Lung (tissue), 13 donors: Measurements from ENCODE around the gene KRT13. TPM values are rescaled to one million over a fixed set of nuclear protein-coding genes. Genes with fewer than 3 reads are reported as not detected.
A peak's percentile ranks its signal among the peaks of the same experiment; 100 is the strongest.

ENCODE experiments used
- ATAC-seq: fragments of 200-7000 bp; cut with Tn5 transposase; one replicate; pipeline ENCODE4 v1.9.1; 2020; ENCODE audit warnings: moderate number of reproducible peaks; ENCODE audit not compliant: insufficient read depth, low FRiP score
- DNase-seq, 3 donors: peaks; one replicate each; pipeline ENCODE4 v3.0.0-alpha.2; 2013 to 2017
- H3K27ac ChIP-seq, 2 donors: one replicate each; pipeline ENCODE4 v1.5.1; 2013; ENCODE audit warnings: mild to moderate bottlenecking in 2 of 2, moderate library complexity in 2 of 2, control low read depth in 1 of 2, inconsistent platforms in 1 of 2, low read depth in 1 of 2, low read length in 1 of 2
- H3K27me3 ChIP-seq, 3 donors: one replicate each; pipeline ENCODE4 v1.5.1; 2013; ENCODE audit warnings: low read length in 2 of 3; ENCODE audit not compliant: control insufficient read depth in 3 of 3, insufficient read depth in 3 of 3
- H3K36me3 ChIP-seq, 4 donors: one replicate each; pipeline ENCODE4 v1.5.1; 2013; ENCODE audit warnings: low read length in 4 of 4, mild to moderate bottlenecking in 1 of 4, moderate library complexity in 1 of 4; ENCODE audit not compliant: control insufficient read depth in 4 of 4, insufficient read depth in 4 of 4
- H3K4me1 ChIP-seq, 5 donors: one replicate each; pipeline ENCODE4 v1.5.1; 2013; ENCODE audit warnings: low read length in 5 of 5, mild to moderate bottlenecking in 2 of 5, moderate library complexity in 1 of 5; ENCODE audit not compliant: control insufficient read depth in 5 of 5, insufficient read depth in 5 of 5
- H3K4me3 ChIP-seq: one replicate; pipeline ENCODE4 v1.5.1; 2013; ENCODE audit warnings: mild to moderate bottlenecking, control low read depth, moderate library complexity
- H3K9ac ChIP-seq, 2 donors: one replicate each; pipeline ENCODE4 v1.5.1; 2013; ENCODE audit warnings: low read length in 2 of 2, control low read depth in 1 of 2; ENCODE audit not compliant: insufficient read depth in 1 of 2
- H3K9me3 ChIP-seq, 4 donors: one replicate each; pipeline ENCODE4 v1.5.1; 2013; ENCODE audit warnings: low read length in 3 of 4, mild to moderate bottlenecking in 1 of 4, moderate library complexity in 1 of 4; ENCODE audit not compliant: control insufficient read depth in 4 of 4, insufficient read depth in 3 of 4
- WGBS, 2 donors: extraction: QIAGEN DNeasy Blood & Tissue Kit; methylation state at CpG; one replicate each; pipeline ENCODE4 v1.1.7; 2013; 5-methylcytosine and 5-hydroxymethylcytosine counted together
- polyA plus RNA-seq, 2 donors: library from polyadenylated mRNA; stranded (reverse); fragments of 200-250 nt; gene quantifications; one replicate each; pipeline ENCODE4 v1.2.1, GENCODE V29; 2013
- small RNA-seq: library from RNA; depleted of rRNA; stranded (forward); fragments of <200 nt; gene quantifications from one replicate; pipeline ENCODE3, GENCODE V24; 2014; ENCODE audit warnings: low replicate concordance
- total RNA-seq, 2 donors: library from RNA; depleted of rRNA in 1 of 2; stranded (reverse); fragments of >200 nt in 1 of 2; gene quantifications; one replicate each; pipeline ENCODE4 v1.2.1, GENCODE V29; 2014 to 2021
- TF ChIP-seq, protein P1 (sequence below): IDR thresholded peaks from 2 replicates; pipeline ENCODE4 v1.5.1; 2012; ENCODE audit warnings: mild to moderate bottlenecking; ENCODE audit errors: control extremely low read depth, extremely low read depth
- donor health status: control.
- donor health status: control.
- donor health status: Bipolar disorder and iron deficiency.
- donor health status: healthy.
- donor health status: DM: yes; HTN: yes; CAD: no.

Gene KRT13
- total and polyA plus RNA-seq, 4 donors = 4.0 to 16.1 (median 9.8) TPM

DNA sequence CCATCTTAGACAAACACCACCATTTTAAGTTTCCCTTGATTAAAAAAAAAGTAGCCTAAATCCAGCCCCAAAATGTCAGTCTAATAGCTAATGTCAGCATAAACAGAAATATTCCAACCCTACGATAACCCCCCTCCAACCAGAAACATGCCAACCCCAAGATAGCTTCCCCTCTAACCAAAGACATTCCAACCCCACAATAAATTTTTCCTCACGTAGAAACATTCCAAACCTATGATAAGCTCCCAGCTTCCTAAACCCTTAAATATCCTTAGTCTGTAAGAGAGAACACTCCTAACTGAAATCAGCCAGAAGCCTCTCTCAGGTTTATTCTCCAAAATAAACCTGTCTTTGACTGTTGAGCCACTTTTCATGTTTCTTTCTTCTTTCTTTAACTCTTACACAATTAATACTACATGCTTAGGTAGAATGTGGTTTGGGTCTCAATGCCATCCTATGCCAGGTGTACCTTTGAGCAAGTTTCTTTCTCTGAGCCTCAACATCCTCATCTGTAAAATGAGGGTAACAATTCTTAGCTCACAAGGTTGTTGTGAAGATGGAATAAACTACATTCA is 54.2 kb downstream of the KRT13 start:
- no peak overlapping the region for H3K4me3 ChIP-seq
- TF ChIP-seq, protein P1, sequence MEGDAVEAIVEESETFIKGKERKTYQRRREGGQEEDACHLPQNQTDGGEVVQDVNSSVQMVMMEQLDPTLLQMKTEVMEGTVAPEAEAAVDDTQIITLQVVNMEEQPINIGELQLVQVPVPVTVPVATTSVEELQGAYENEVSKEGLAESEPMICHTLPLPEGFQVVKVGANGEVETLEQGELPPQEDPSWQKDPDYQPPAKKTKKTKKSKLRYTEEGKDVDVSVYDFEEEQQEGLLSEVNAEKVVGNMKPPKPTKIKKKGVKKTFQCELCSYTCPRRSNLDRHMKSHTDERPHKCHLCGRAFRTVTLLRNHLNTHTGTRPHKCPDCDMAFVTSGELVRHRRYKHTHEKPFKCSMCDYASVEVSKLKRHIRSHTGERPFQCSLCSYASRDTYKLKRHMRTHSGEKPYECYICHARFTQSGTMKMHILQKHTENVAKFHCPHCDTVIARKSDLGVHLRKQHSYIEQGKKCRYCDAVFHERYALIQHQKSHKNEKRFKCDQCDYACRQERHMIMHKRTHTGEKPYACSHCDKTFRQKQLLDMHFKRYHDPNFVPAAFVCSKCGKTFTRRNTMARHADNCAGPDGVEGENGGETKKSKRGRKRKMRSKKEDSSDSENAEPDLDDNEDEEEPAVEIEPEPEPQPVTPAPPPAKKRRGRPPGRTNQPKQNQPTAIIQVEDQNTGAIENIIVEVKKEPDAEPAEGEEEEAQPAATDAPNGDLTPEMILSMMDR = no peak
- H3K4me1 ChIP-seq = peaks cover 0 to 3% (median 0%) of the 10 kb centered on the region in 5 donors
- H3K27ac ChIP-seq = no peak overlapping the region
- DNase-seq (no peak), ATAC-seq (no peak)
- no peaks in the 10 kb centered on the region for H3K36me3 ChIP-seq
- H3K27me3 ChIP-seq = no peaks in the 10 kb centered on the region
- H3K9me3 ChIP-seq = no peaks in the 10 kb centered on the region
- WGBS, 2 donors = 75 to 80% methylated on average over 2 of the region's 2 CpGs
- H3K9ac ChIP-seq = no peak overlapping the region

Small RNAs within 50 kb of the gene (small RNA-seq; reads per million reads assigned to genes)
- 0.66 reads per million, percentile 71 among the genes with 10 or more reads in this experiment for gene RNU2-32P

Other genes starting within 250 kb of the KRT13 start
- not detected for gene KRTAP9-6, start 240.2 kb downstream of the KRT13 start, total RNA-seq
- not detected for gene KRTAP9-6, start 240.2 kb downstream of the KRT13 start, polyA plus RNA-seq
- gene KRTAP9-7, start 229.9 kb downstream of the KRT13 start, total RNA-seq = not detected
- gene KRTAP9-7, start 229.9 kb downstream of the KRT13 start, polyA plus RNA-seq = not detected
- not detected for gene KRTAP29-1, start 202.8 kb downstream of the KRT13 start, total RNA-seq
- not detected for gene KRTAP29-1, start 202.8 kb downstream of the KRT13 start, polyA plus RNA-seq
- gene KRTAP16-1, start 196.3 kb downstream of the KRT13 start, total RNA-seq = not detected
- gene KRTAP16-1, start 196.3 kb downstream of the KRT13 start, polyA plus RNA-seq = not detected
- not detected for gene KRTAP17-1, start 189.9 kb downstream of the KRT13 start, total RNA-seq
- not detected for gene KRTAP17-1, start 189.9 kb downstream of the KRT13 start, polyA plus RNA-seq
- gene KRT33A, start 154.8 kb downstream of the KRT13 start, total RNA-seq = not detected
- not detected for gene KRT33A, start 154.8 kb downstream of the KRT13 start, polyA plus RNA-seq
- not detected for gene KRT33B, start 135.8 kb downstream of the KRT13 start, total RNA-seq
- gene KRT33B, start 135.8 kb downstream of the KRT13 start, polyA plus RNA-seq = not detected
- not detected for gene KRT34, start 123.3 kb downstream of the KRT13 start, total RNA-seq
- gene KRT34, start 123.3 kb downstream of the KRT13 start, polyA plus RNA-seq = not detected
- gene KRT31, start 108.0 kb downstream of the KRT13 start, total RNA-seq = not detected
- gene KRT31, start 108.0 kb downstream of the KRT13 start, polyA plus RNA-seq = under 1 TPM in 1 of 2 donors, not detected in 1; 0.02 TPM
- gene KRT37, start 81.0 kb downstream of the KRT13 start, total RNA-seq = not detected
- gene KRT37, start 81.0 kb downstream of the KRT13 start, polyA plus RNA-seq = not detected
- gene KRT38, start 64.6 kb downstream of the KRT13 start, total RNA-seq = not detected
- gene KRT38, start 64.6 kb downstream of the KRT13 start, polyA plus RNA-seq = not detected
- gene KRT32, start 38.2 kb downstream of the KRT13 start, total RNA-seq = not detected
- gene KRT32, start 38.2 kb downstream of the KRT13 start, polyA plus RNA-seq = not detected
- gene KRT35, start 24.5 kb downstream of the KRT13 start, total RNA-seq = not detected
- not detected for gene KRT35, start 24.5 kb downstream of the KRT13 start, polyA plus RNA-seq
- gene KRT36, start 15.7 kb downstream of the KRT13 start, total RNA-seq = not detected
- under 1 TPM in 1 of 2 donors, not detected in 1; 0.02 TPM for gene KRT36, start 15.7 kb downstream of the KRT13 start, polyA plus RNA-seq
- 10 to 100 TPM; 20.4 to 51.7 TPM for gene KRT15, start 13.3 kb upstream of the KRT13 start, total RNA-seq
- gene KRT15, start 13.3 kb upstream of the KRT13 start, polyA plus RNA-seq = 10 to 100 TPM; 15.2 to 33.6 TPM
- gene KRT19, start 22.7 kb upstream of the KRT13 start, total RNA-seq = 100 to 1,000 TPM; 495 to 770 TPM
- 100 to 1,000 TPM; 637 to 811 TPM for gene KRT19, start 22.7 kb upstream of the KRT13 start, polyA plus RNA-seq
- gene KRT9, start 66.4 kb upstream of the KRT13 start, total RNA-seq = not detected
- not detected for gene KRT9, start 66.4 kb upstream of the KRT13 start, polyA plus RNA-seq
- gene KRT14, start 81.3 kb upstream of the KRT13 start, total RNA-seq = under 1 TPM in 1 of 2 donors, not detected in 1; 0.71 TPM
- under 1 TPM; 0.37 to 0.63 TPM for gene KRT14, start 81.3 kb upstream of the KRT13 start, polyA plus RNA-seq
- gene KRT16, start 107.2 kb upstream of the KRT13 start, total RNA-seq = under 1 TPM in 1 of 2 donors, not detected in 1; 0.28 TPM
- gene KRT16, start 107.2 kb upstream of the KRT13 start, polyA plus RNA-seq = under 1 TPM; 0.10 to 0.18 TPM
- 10 to 100 TPM; 39.8 to 45.4 TPM for gene KRT17, start 119.0 kb upstream of the KRT13 start, total RNA-seq
- 10 to 100 TPM; 27.3 to 47.2 TPM for gene KRT17, start 119.0 kb upstream of the KRT13 start, polyA plus RNA-seq
- 100 to 1,000 TPM; 381 to 872 TPM for gene EIF1, start 183.3 kb upstream of the KRT13 start, total RNA-seq
- gene EIF1, start 183.3 kb upstream of the KRT13 start, polyA plus RNA-seq = 100 to 1,000 TPM; 485 to 867 TPM
- not detected for gene GAST, start 206.7 kb upstream of the KRT13 start, total RNA-seq
- gene GAST, start 206.7 kb upstream of the KRT13 start, polyA plus RNA-seq = not detected
- gene HAP1, start 229.0 kb upstream of the KRT13 start, total RNA-seq = under 1 TPM; 0.21 to 0.26 TPM
- gene HAP1, start 229.0 kb upstream of the KRT13 start, polyA plus RNA-seq = under 1 TPM; 0.07 to 0.57 TPM